Psoas muscle (tissue), 8 donors: ENCODE data around the gene LPAR5. TPM values are rescaled to one million over a fixed set of nuclear protein-coding genes. Genes with fewer than 3 reads are reported as not detected.

ENCODE experiments used
- ATAC-seq, 4 donors: fragments of 200-7000 bp; cut with Tn5 transposase; one replicate each; pipeline ENCODE4 v1.9.1; 2020; ENCODE audit warnings: moderate library complexity in 3 of 4, mild to moderate bottlenecking in 2 of 4
- DNase-seq, 2 donors: peaks; one replicate each; pipeline ENCODE4 v3.0.0-alpha.2; 2020
- H3K27ac ChIP-seq: fragments of 200-600 bp; one replicate; pipeline ENCODE4 v1.8.0; 2022
- H3K27me3 ChIP-seq, 3 donors: fragments of 200-600 bp in 1 of 3; one replicate each; pipeline versions ENCODE4 v1.6.1 to v1.8.0; 2013 to 2022; ENCODE audit warnings: low read length in 2 of 3, mild to moderate bottlenecking in 2 of 3, moderate library complexity in 1 of 3; ENCODE audit not compliant: insufficient read depth in 3 of 3
- H3K36me3 ChIP-seq, 2 donors: fragments of 200-600 bp in 1 of 2; one replicate each; pipeline versions ENCODE4 v1.6.1 to v1.8.0; 2013 to 2022; ENCODE audit warnings: low read depth in 1 of 2, mild to moderate bottlenecking in 1 of 2, moderate library complexity in 1 of 2; ENCODE audit not compliant: insufficient read depth in 1 of 2
- H3K4me1 ChIP-seq: fragments of 200-600 bp; one replicate; pipeline ENCODE4 v1.8.0; 2022
- H3K4me3 ChIP-seq: fragments of 200-600 bp; one replicate; pipeline ENCODE4 v1.8.0; 2022; ENCODE audit warnings: mild to moderate bottlenecking
- H3K9me3 ChIP-seq: fragments of 200-600 bp; one replicate; pipeline ENCODE4 v1.8.0; 2022
- WGBS, 3 donors: extraction: QIAGEN DNeasy Blood & Tissue Kit; methylation state at CpG; one replicate each; pipeline versions ENCODE4 v1.1.6 to v1.1.7; 2013; 5-methylcytosine and 5-hydroxymethylcytosine counted together
- intact Hi-C, 2 donors: fragments of 100-400 bp; cut with DNase I; formaldehyde crosslinking; loops; one replicate each; pipeline versions ENCODE4 v1.11.0 to v1.14.2; 2022
- polyA plus RNA-seq, 3 donors: library from polyadenylated mRNA; stranded (reverse); fragments of 200-250 nt; gene quantifications; one replicate each; pipeline ENCODE4 v1.2.3, GENCODE V29; 2013
- total RNA-seq, 4 donors: library from RNA; stranded (reverse); fragmentation: NEBNext Ultra II Directional in 2 of 4; extraction: Animal tissue kit (Norgen Biotek cat#: 25700) in 2 of 4; gene quantifications; one replicate each; pipeline versions ENCODE4 v1.2.1 to v1.2.4, GENCODE V29; 2021 to 2023
- TF ChIP-seq, protein P1 (sequence below): fragments of 200-600 bp; IDR thresholded peaks from one replicate; pipeline ENCODE4 v1.8.0; 2022; ENCODE audit warnings: antibody characterized with exemption
- donor health status: healthy with polysubstance abuse.
- donor health status: DM: no; HTN: no; CAD: no; lungs with moderate emphysema.
- donor health status: Bipolar disorder and iron deficiency.
- donor health status: healthy.
- donor health status: DM: yes; HTN: yes; CAD: no.
- donor health status: DM: no; HTN: no; CAD: no.
- donor health status: DM: no; HTN: no; CAD: no.
- donor health status: DM: yes; HTN: yes; CAD: no.

The LPAR5 gene
- total and polyA plus RNA-seq, 7 donors, result 0.04 to 0.60 (median 0.30) TPM

- H3K27me3 ChIP-seq, result no peaks in the 10 kb centered on the region
- DNase-seq (no peak), ATAC-seq (no peak)
- no peak overlapping the region for H3K27ac ChIP-seq
- intact Hi-C loops, result loop anchor here in 1 of 2 donors (5.0 kb wide), 1 partner anchor 38 kb away; the partner anchor contains the start of gene CHD4
- H3K9me3 ChIP-seq, result no peaks in the 10 kb centered on the region
- 66 to 75% (median 67%) methylated on average over 7 of the region's 7 CpGs for WGBS, 3 donors
- peaks cover 20 to 76% of the 10 kb centered on the region in 2 donors for H3K36me3 ChIP-seq
- no peak overlapping the region for H3K4me3 ChIP-seq
- peaks cover 9% of the 10 kb centered on the region for H3K4me1 ChIP-seq
- TF ChIP-seq, protein P1, sequence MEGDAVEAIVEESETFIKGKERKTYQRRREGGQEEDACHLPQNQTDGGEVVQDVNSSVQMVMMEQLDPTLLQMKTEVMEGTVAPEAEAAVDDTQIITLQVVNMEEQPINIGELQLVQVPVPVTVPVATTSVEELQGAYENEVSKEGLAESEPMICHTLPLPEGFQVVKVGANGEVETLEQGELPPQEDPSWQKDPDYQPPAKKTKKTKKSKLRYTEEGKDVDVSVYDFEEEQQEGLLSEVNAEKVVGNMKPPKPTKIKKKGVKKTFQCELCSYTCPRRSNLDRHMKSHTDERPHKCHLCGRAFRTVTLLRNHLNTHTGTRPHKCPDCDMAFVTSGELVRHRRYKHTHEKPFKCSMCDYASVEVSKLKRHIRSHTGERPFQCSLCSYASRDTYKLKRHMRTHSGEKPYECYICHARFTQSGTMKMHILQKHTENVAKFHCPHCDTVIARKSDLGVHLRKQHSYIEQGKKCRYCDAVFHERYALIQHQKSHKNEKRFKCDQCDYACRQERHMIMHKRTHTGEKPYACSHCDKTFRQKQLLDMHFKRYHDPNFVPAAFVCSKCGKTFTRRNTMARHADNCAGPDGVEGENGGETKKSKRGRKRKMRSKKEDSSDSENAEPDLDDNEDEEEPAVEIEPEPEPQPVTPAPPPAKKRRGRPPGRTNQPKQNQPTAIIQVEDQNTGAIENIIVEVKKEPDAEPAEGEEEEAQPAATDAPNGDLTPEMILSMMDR, result no peak
Observed at GRCh38 chr12:6569786-6570185, 66.0 kb downstream of the LPAR5 start.

DNA sequence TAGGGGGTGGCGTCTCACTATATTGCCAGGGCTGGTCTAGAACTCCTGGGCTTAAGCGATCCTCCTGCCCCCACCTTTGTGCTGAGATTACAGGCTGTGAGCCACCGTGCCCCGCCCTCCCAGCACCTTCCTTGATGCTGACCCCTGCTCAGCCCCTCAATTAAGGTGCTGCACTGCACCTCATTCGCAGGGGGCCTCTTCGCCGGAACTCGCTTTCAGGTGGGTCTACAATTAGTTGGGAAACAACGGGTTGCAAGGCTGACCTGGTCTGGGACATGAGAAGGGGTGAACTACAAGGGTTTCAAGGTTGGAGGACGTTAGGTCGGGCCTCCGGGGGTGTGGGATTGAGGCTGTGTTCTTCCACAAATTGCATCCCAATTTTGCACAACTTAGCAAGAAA lies 66.4 kb downstream of the LPAR5 start:
- no peaks in the 10 kb centered on the region for H3K9me3 ChIP-seq
- 76 to 83% (median 80%) methylated on average over 12 of the region's 12 CpGs for WGBS, 3 donors
- no peak overlapping the region for H3K4me3 ChIP-seq
- ATAC-seq (no peak), DNase-seq (no peak)
- intact Hi-C loops, result loop anchor here in 1 of 2 donors (5.0 kb wide), 1 partner anchor 38 kb away; the partner anchor contains the start of gene CHD4
- peaks cover 20 to 76% of the 10 kb centered on the region in 2 donors for H3K36me3 ChIP-seq
- H3K27me3 ChIP-seq, result no peaks in the 10 kb centered on the region
- H3K27ac ChIP-seq, result peak overlapping the region; percentile 87
- H3K4me1 ChIP-seq, result peaks cover 9% of the 10 kb centered on the region
- TF ChIP-seq, protein P1, result no peak

Other genes with a start within 250 kb of the LPAR5 start
- gene CD27, start 191.0 kb downstream of the LPAR5 start, total RNA-seq, result under 1 TPM in 2 of 4 donors, not detected in 2; 0.28 to 0.29 TPM
- under 1 TPM in 1 of 3 donors, not detected in 2; 0.10 TPM for gene CD27, start 191.0 kb downstream of the LPAR5 start, polyA plus RNA-seq
- gene TAPBPL, start 183.9 kb downstream of the LPAR5 start, total RNA-seq, result 10 to 100 TPM in 1 of 4 donors, 1 to 10 TPM in 3; 6.4 to 11.3 (median 8.4) TPM
- gene TAPBPL, start 183.9 kb downstream of the LPAR5 start, polyA plus RNA-seq, result 1 to 10 TPM; 4.6 to 8.4 (median 4.9) TPM
- gene VAMP1, start 165.3 kb downstream of the LPAR5 start, total RNA-seq, result 1 to 10 TPM; 1.5 to 6.2 (median 3.2) TPM
- gene VAMP1, start 165.3 kb downstream of the LPAR5 start, polyA plus RNA-seq, result 10 to 100 TPM in 1 of 3 donors, 1 to 10 TPM in 2; 1.9 to 16.9 (median 2.1) TPM
- gene MRPL51, start 142.7 kb downstream of the LPAR5 start, total RNA-seq, result 100 to 1,000 TPM; 202 to 250 (median 227) TPM
- 100 to 1,000 TPM; 153 to 217 (median 180) TPM for gene MRPL51, start 142.7 kb downstream of the LPAR5 start, polyA plus RNA-seq
- 10 to 100 TPM; 10.1 to 13.4 (median 11.2) TPM for gene NCAPD2, start 141.9 kb downstream of the LPAR5 start, total RNA-seq
- gene NCAPD2, start 141.9 kb downstream of the LPAR5 start, polyA plus RNA-seq, result 1 to 10 TPM; 3.9 to 9.5 (median 5.9) TPM
- over 10,000 TPM in 2 of 4 donors, 1,000 to 10,000 TPM in 2; 7,136 to 10,782 (median 8,991) TPM for gene GAPDH, start 101.4 kb downstream of the LPAR5 start, total RNA-seq
- over 10,000 TPM in 2 of 3 donors, 1,000 to 10,000 TPM in 1; 9,788 to 18,891 (median 16,487) TPM for gene GAPDH, start 101.4 kb downstream of the LPAR5 start, polyA plus RNA-seq
- 10 to 100 TPM; 12.6 to 26.3 (median 18.0) TPM for gene IFFO1, start 79.9 kb downstream of the LPAR5 start, total RNA-seq
- 1 to 10 TPM; 6.7 to 8.9 (median 8.3) TPM for gene IFFO1, start 79.9 kb downstream of the LPAR5 start, polyA plus RNA-seq
- 10 to 100 TPM; 29.8 to 62.2 (median 52.9) TPM for gene NOP2, start 67.7 kb downstream of the LPAR5 start, total RNA-seq
- gene NOP2, start 67.7 kb downstream of the LPAR5 start, polyA plus RNA-seq, result 10 to 100 TPM; 44.1 to 67.0 (median 66.4) TPM
- gene CHD4, start 28.6 kb downstream of the LPAR5 start, total RNA-seq, result 100 to 1,000 TPM in 2 of 4 donors, 10 to 100 TPM in 2; 94.5 to 152 (median 112) TPM
- gene CHD4, start 28.6 kb downstream of the LPAR5 start, polyA plus RNA-seq, result 10 to 100 TPM; 62.5 to 90.0 (median 78.5) TPM
- gene ACRBP, start 11.5 kb upstream of the LPAR5 start, total RNA-seq, result under 1 TPM; 0.44 to 0.99 (median 0.86) TPM
- under 1 TPM in 2 of 3 donors, not detected in 1; 0.29 to 0.82 TPM for gene ACRBP, start 11.5 kb upstream of the LPAR5 start, polyA plus RNA-seq
- gene ING4, start 27.2 kb upstream of the LPAR5 start, total RNA-seq, result 10 to 100 TPM; 12.7 to 29.6 (median 16.9) TPM
- gene ING4, start 27.2 kb upstream of the LPAR5 start, polyA plus RNA-seq, result 10 to 100 TPM; 20.7 to 35.6 (median 25.7) TPM
- 10 to 100 TPM; 25.4 to 37.9 (median 27.9) TPM for gene ZNF384, start 53.4 kb upstream of the LPAR5 start, total RNA-seq
- gene ZNF384, start 53.4 kb upstream of the LPAR5 start, polyA plus RNA-seq, result 10 to 100 TPM; 22.0 to 44.9 (median 23.8) TPM
- under 1 TPM in 3 of 4 donors, not detected in 1; 0.10 to 0.17 (median 0.15) TPM for gene PIANP, start 64.9 kb upstream of the LPAR5 start, total RNA-seq
- gene PIANP, start 64.9 kb upstream of the LPAR5 start, polyA plus RNA-seq, result under 1 TPM in 2 of 3 donors, not detected in 1; 0.17 to 0.21 TPM
- 10 to 100 TPM; 72.3 to 86.2 (median 77.1) TPM for gene COPS7A, start 88.1 kb upstream of the LPAR5 start, total RNA-seq
- gene COPS7A, start 88.1 kb upstream of the LPAR5 start, polyA plus RNA-seq, result 100 to 1,000 TPM in 2 of 3 donors, 10 to 100 TPM in 1; 79.2 to 157 (median 104) TPM
- 100 to 1,000 TPM; 104 to 188 (median 132) TPM for gene MLF2, start 117.2 kb upstream of the LPAR5 start, total RNA-seq
- gene MLF2, start 117.2 kb upstream of the LPAR5 start, polyA plus RNA-seq, result 100 to 1,000 TPM; 113 to 245 (median 176) TPM
- gene PTMS, start 130.4 kb upstream of the LPAR5 start, total RNA-seq, result 100 to 1,000 TPM in 1 of 4 donors, 10 to 100 TPM in 3; 69.0 to 104 (median 77.1) TPM
- gene PTMS, start 130.4 kb upstream of the LPAR5 start, polyA plus RNA-seq, result 10 to 100 TPM; 65.4 to 93.7 (median 87.7) TPM
- gene LAG3, start 136.6 kb upstream of the LPAR5 start, total RNA-seq, result under 1 TPM in 2 of 4 donors, not detected in 2; 0.11 to 0.24 TPM
- under 1 TPM in 2 of 3 donors, not detected in 1; 0.05 to 0.06 TPM for gene LAG3, start 136.6 kb upstream of the LPAR5 start, polyA plus RNA-seq
- 1 to 10 TPM; 2.3 to 4.9 (median 4.0) TPM for gene CD4, start 153.6 kb upstream of the LPAR5 start, total RNA-seq
- gene CD4, start 153.6 kb upstream of the LPAR5 start, polyA plus RNA-seq, result 1 to 10 TPM in 1 of 3 donors, under 1 TPM in 2; 0.47 to 1.5 (median 0.91) TPM
- gene GPR162, start 185.9 kb upstream of the LPAR5 start, total RNA-seq, result 1 to 10 TPM in 3 of 4 donors, under 1 TPM in 1; 0.50 to 2.8 (median 1.2) TPM
- gene GPR162, start 185.9 kb upstream of the LPAR5 start, polyA plus RNA-seq, result 1 to 10 TPM in 1 of 3 donors, under 1 TPM in 2; 0.60 to 1.8 (median 0.61) TPM
- 1 to 10 TPM; 1.3 to 4.2 (median 3.2) TPM for gene P3H3, start 192.4 kb upstream of the LPAR5 start, total RNA-seq
- gene P3H3, start 192.4 kb upstream of the LPAR5 start, polyA plus RNA-seq, result 1 to 10 TPM in 2 of 3 donors, under 1 TPM in 1; 0.87 to 1.2 (median 1.1) TPM
- under 1 TPM; 0.23 to 0.69 (median 0.33) TPM for gene GNB3, start 205.0 kb upstream of the LPAR5 start, total RNA-seq
- under 1 TPM; 0.13 to 0.60 (median 0.13) TPM for gene GNB3, start 205.0 kb upstream of the LPAR5 start, polyA plus RNA-seq
- gene CDCA3, start 215.3 kb upstream of the LPAR5 start, total RNA-seq, result 1 to 10 TPM in 1 of 4 donors, under 1 TPM in 2, not detected in 1; 0.79 to 1.1 (median 0.92) TPM
- 1 to 10 TPM in 1 of 3 donors, under 1 TPM in 2; 0.21 to 3.3 (median 0.56) TPM for gene CDCA3, start 215.3 kb upstream of the LPAR5 start, polyA plus RNA-seq
- gene USP5, start 216.2 kb upstream of the LPAR5 start, total RNA-seq, result 100 to 1,000 TPM in 3 of 4 donors, 10 to 100 TPM in 1; 98.1 to 127 (median 112) TPM
- gene USP5, start 216.2 kb upstream of the LPAR5 start, polyA plus RNA-seq, result 10 to 100 TPM; 43.1 to 85.1 (median 49.5) TPM
- gene TPI1, start 231.6 kb upstream of the LPAR5 start, total RNA-seq, result 100 to 1,000 TPM; 537 to 822 (median 624) TPM
- gene TPI1, start 231.6 kb upstream of the LPAR5 start, polyA plus RNA-seq, result 100 to 1,000 TPM; 588 to 952 (median 847) TPM
- gene SPSB2, start 237.3 kb upstream of the LPAR5 start, total RNA-seq, result 1 to 10 TPM; 2.4 to 4.5 (median 3.2) TPM
- gene SPSB2, start 237.3 kb upstream of the LPAR5 start, polyA plus RNA-seq, result 10 to 100 TPM in 1 of 3 donors, 1 to 10 TPM in 2; 4.3 to 10.2 (median 6.7) TPM